AG04450 (cell line): Measurements from ENCODE around the gene MBOAT1. TPM values are rescaled to one million over a fixed set of nuclear protein-coding genes. Genes with fewer than 3 reads are reported as not detected.

Experiments used
- CTCF ChIA-PET: fragments of 300-600, 350-600 bp; formaldehyde crosslinking; extraction: SDS; loops from one replicate; lab custom pipeline; 2022; ENCODE audit warnings: antibody characterized with exemption, inconsistent platforms; lab: Charles Lee
- POLR2A ChIA-PET: fragments of 350-600 bp; formaldehyde crosslinking; extraction: SDS; loops from one replicate; lab custom pipeline; 2021; ENCODE audit warnings: antibody characterized with exemption, inconsistent platforms; lab: Yijun Ruan, JAX
- DNase-seq: peaks from one replicate; pipeline ENCODE4 v3.0.0-alpha.2; 2011; ENCODE audit warnings: low read depth, low spot score
- H3K27ac ChIP-seq: one replicate; pipeline ENCODE4 v1.5.1; 2012; ENCODE audit warnings: low read depth, low read length, control low read depth
- H3K27me3 ChIP-seq: one replicate; pipeline ENCODE4 v1.6.0; 2012; ENCODE audit warnings: low read length; ENCODE audit not compliant: control insufficient read depth, insufficient read depth
- H3K4me3 ChIP-seq: 2 replicates; pipeline ENCODE4 v1.5.1; 2011; ENCODE audit warnings: mild to moderate bottlenecking, low read depth, low read length, control low read depth
- H3K9me3 ChIP-seq: 2 replicates; pipeline ENCODE4 v1.5.1; 2012; ENCODE audit warnings: low read length; ENCODE audit not compliant: control insufficient read depth, insufficient read depth
- CTCF ChIP-seq: IDR thresholded peaks from 2 replicates; pipeline ENCODE4 v1.5.1; 2011; ENCODE audit warnings: low read depth, low read length, control low read depth, inconsistent platforms
- polyA plus RNA-seq: library from polyadenylated mRNA; depleted of rRNA; stranded (reverse); fragments of >200 nt; gene quantifications from 2 replicates; pipeline ENCODE4 v1.2.3, GENCODE V29; 2011

MBOAT1 gene
- polyA plus RNA-seq, 1 experiment, result 2.1 TPM

- POLR2A ChIA-PET, result no interaction called here
- no peaks in the 10 kb centered on the region; the same call in 1 of the 2 replicates for H3K9me3 ChIP-seq
- H3K4me3 ChIP-seq, result no peak overlapping the region
- no peak for TF ChIP-seq CTCF
- CTCF ChIA-PET, result no interaction called here
- no peak for DNase-seq
- no peak overlapping the region for H3K27ac ChIP-seq
- no peaks in the 10 kb centered on the region for H3K27me3 ChIP-seq
These were observed 22.8 kb upstream of the MBOAT1 start for GRCh38 chr6:20235041-20235440.

- TF ChIP-seq CTCF, result no peak
These were observed 21.9 kb upstream of the MBOAT1 start for GRCh38 chr6:20234136-20234535.

GRCh38 chr6:20233007-20233730, 20.9 kb upstream of the MBOAT1 start:
- no peak overlapping the region for H3K27ac ChIP-seq
- no peak for TF ChIP-seq CTCF
- H3K4me3 ChIP-seq, result no peak overlapping the region
- H3K27me3 ChIP-seq, result no peaks in the 10 kb centered on the region
- CTCF ChIA-PET, result no interaction called here
- POLR2A ChIA-PET, result no interaction called here
- H3K9me3 ChIP-seq, result no peaks in the 10 kb centered on the region; the same call in 1 of the 2 replicates
- DNase-seq, result no peak

More at GRCh38 chr6:20234136-20234535, 21.9 kb upstream of the MBOAT1 start:
- H3K27me3 ChIP-seq, result no peaks in the 10 kb centered on the region
- H3K4me3 ChIP-seq, result no peak overlapping the region
- DNase-seq, result no peak
- no peak overlapping the region for H3K27ac ChIP-seq
- CTCF ChIA-PET, result no interaction called here
- H3K9me3 ChIP-seq, result no peaks in the 10 kb centered on the region; the same call in 1 of the 2 replicates
- POLR2A ChIA-PET, result no interaction called here

GRCh38 chr6:20232188-20232587, 19.9 kb upstream of the MBOAT1 start:
- no peak overlapping the region for H3K27ac ChIP-seq
- H3K27me3 ChIP-seq, result no peaks in the 10 kb centered on the region
- CTCF ChIA-PET, result no interaction called here
- POLR2A ChIA-PET, result no interaction called here
- no peak for TF ChIP-seq CTCF
- H3K9me3 ChIP-seq, result no peaks in the 10 kb centered on the region; the same call in 1 of the 2 replicates
- no peak overlapping the region for H3K4me3 ChIP-seq
- DNase-seq, result no peak

- Histone ChIP-seq H3K27ac (no peak overlapping the region), H3K4me3 (no peak overlapping the region), H3K27me3 (no peaks in the 10 kb centered on the region), H3K9me3 (no peaks in the 10 kb centered on the region; the same call in 1 of the 2 replicates)
- ChIA-PET CTCF (no interaction called here), POLR2A (no interaction called here)
- TF ChIP-seq CTCF, result no peak
- no peak for DNase-seq
These were observed 18.3 kb upstream of the MBOAT1 start for GRCh38 chr6:20230401-20231119.
